Measurements from ENCODE around the gene FCGR2B.
"Not testable (repeated sequence)": the region's sequence is repeated elsewhere in the genome, so short reads cannot be mapped to it uniquely, and the experiment has no call there.

FCGR2B gene

GRCh38 chr1:161676441-161676840 is 13.5 kb downstream of the FCGR2B start:
- peaks cover 12% of the 10 kb centered on the region for H3K27me3 Mint-ChIP-seq (ENCODE audit: low read depth, poor library complexity)

GRCh38 chr1:161676958-161677689 is 14.2 kb downstream of the FCGR2B start:
- Mint-ChIP-seq H3K4me3 (no peak overlapping the region), H3K9me3 (no peaks in the 10 kb centered on the region), H3K4me1 (peaks cover 35% of the 10 kb centered on the region), H3K27me3 (ENCODE audit: low read depth, poor library complexity) (peaks cover 15% of the 10 kb centered on the region), H3K27ac (peak overlapping the region; percentile 77), H3K36me3 (ENCODE audit: low read depth) (no peaks in the 10 kb centered on the region)
- TF ChIP-seq CTCF (IDR thresholded peaks at IDR 0.05): no peak
- DNase-seq: no peak

More at GRCh38 chr1:161676441-161676840, 13.5 kb downstream of the FCGR2B start:
- no peak for DNase-seq
- no peaks in the 10 kb centered on the region for H3K36me3 Mint-ChIP-seq (ENCODE audit: low read depth)
- H3K4me3 Mint-ChIP-seq: no peak overlapping the region
- H3K9me3 Mint-ChIP-seq: no peaks in the 10 kb centered on the region
- peak overlapping the region; percentile 77 for H3K27ac Mint-ChIP-seq
- peaks cover 37% of the 10 kb centered on the region for H3K4me1 Mint-ChIP-seq
- no peak for TF ChIP-seq CTCF (IDR thresholded peaks at IDR 0.05)

DNA sequence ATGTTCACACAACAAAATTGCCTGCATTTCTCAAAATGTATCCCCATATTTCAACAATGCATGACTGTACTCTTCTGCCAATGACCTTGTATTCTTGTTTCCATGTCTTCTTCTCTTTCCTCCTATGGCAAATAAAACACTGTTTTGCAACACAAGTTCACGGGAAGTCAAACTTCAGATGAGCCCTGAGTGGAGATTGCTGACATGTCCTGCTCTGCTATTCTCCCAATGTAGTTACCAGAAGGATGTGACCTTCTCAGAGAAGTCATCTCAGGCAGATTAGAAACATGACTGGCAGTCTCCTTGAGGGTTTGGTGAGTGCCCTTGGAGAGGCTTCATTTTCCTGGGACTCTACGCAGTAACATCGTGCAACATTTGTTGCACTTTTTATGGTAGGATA is 15.6 kb downstream of the FCGR2B start:
- TF ChIP-seq CTCF (IDR thresholded peaks at IDR 0.05): no peak
- no peak overlapping the region for H3K27ac Mint-ChIP-seq
- no peaks in the 10 kb centered on the region for H3K36me3 Mint-ChIP-seq (ENCODE audit: low read depth)
- H3K4me3 Mint-ChIP-seq: no peak overlapping the region
- peaks cover 25% of the 10 kb centered on the region for H3K27me3 Mint-ChIP-seq (ENCODE audit: low read depth, poor library complexity)
- peaks cover 30% of the 10 kb centered on the region for H3K4me1 Mint-ChIP-seq
- no peaks in the 10 kb centered on the region for H3K9me3 Mint-ChIP-seq
- DNase-seq: no peak

- Mint-ChIP-seq H3K27ac (no peak overlapping the region), H3K9me3 (peaks cover 2% of the 10 kb centered on the region)
Measured at GRCh38 chr1:161681879-161682278, 18.9 kb downstream of the FCGR2B start.

DNA sequence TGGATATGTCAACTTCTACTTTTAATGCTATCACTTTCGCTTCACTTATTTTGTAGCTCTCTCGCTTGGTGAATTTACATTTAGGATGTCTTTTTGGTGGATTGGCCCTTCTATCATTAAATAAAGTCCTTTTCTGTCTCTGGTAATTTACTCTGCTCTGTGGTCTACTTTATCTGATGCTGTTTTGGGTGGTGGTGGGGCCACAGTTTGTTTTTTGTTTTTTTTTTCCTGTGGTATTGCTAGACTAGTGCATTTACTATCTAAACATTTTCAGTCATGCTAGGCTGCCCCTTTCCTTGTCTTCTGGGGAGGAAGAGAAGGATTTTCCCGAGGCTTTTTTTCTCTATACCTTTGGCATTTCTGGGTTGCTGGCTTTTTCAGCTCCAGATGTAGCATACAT is 26.0 kb downstream of the FCGR2B start:
- no peak for DNase-seq
- H3K4me1 Mint-ChIP-seq: peaks cover 6% of the 10 kb centered on the region
- no peaks in the 10 kb centered on the region for H3K36me3 Mint-ChIP-seq (ENCODE audit: low read depth)
- H3K27ac Mint-ChIP-seq: no peak overlapping the region
- peaks cover 39% of the 10 kb centered on the region for H3K27me3 Mint-ChIP-seq (ENCODE audit: low read depth, poor library complexity)
- no peak overlapping the region for H3K4me3 Mint-ChIP-seq
- H3K9me3 Mint-ChIP-seq: peaks cover 3% of the 10 kb centered on the region
- TF ChIP-seq CTCF (IDR thresholded peaks at IDR 0.05): no peak

More at GRCh38 chr1:161681879-161682278, 18.9 kb downstream of the FCGR2B start:
- Mint-ChIP-seq H3K4me3 (no peak overlapping the region), H3K4me1 (peaks cover 10% of the 10 kb centered on the region), H3K36me3 (ENCODE audit: low read depth) (no peaks in the 10 kb centered on the region), H3K27me3 (ENCODE audit: low read depth, poor library complexity) (peaks cover 40% of the 10 kb centered on the region)
- DNase-seq: no peak
- no peak for TF ChIP-seq CTCF (IDR thresholded peaks at IDR 0.05)

- Mint-ChIP-seq H3K9me3 (peaks cover 27% of the 10 kb centered on the region), H3K36me3 (ENCODE audit: low read depth) (no peaks in the 10 kb centered on the region), H3K4me1 (peaks cover 6% of the 10 kb centered on the region), H3K27me3 (ENCODE audit: low read depth, poor library complexity) (peaks cover 53% of the 10 kb centered on the region), H3K4me3 (no peak overlapping the region), H3K27ac (peak overlapping the region; percentile 64)
- DNase-seq: no peak
- TF ChIP-seq CTCF (IDR thresholded peaks at IDR 0.05): no peak
Measured at GRCh38 chr1:161691846-161692245, 28.9 kb downstream of the FCGR2B start.

GRCh38 chr1:161693020-161693712 is 30.2 kb downstream of the FCGR2B start:
- DNase-seq; H3K4me1 Mint-ChIP-seq; H3K27ac Mint-ChIP-seq; H3K36me3 Mint-ChIP-seq (ENCODE audit: low read depth); H3K4me3 Mint-ChIP-seq: not testable (repeated sequence)
- H3K9me3 Mint-ChIP-seq: peaks cover 32% of the 10 kb centered on the region
- peaks cover 61% of the 10 kb centered on the region for H3K27me3 Mint-ChIP-seq (ENCODE audit: low read depth, poor library complexity)

- H3K4me1 Mint-ChIP-seq; DNase-seq; H3K36me3 Mint-ChIP-seq (ENCODE audit: low read depth); H3K27ac Mint-ChIP-seq; H3K4me3 Mint-ChIP-seq: not testable (repeated sequence)
- peaks cover 51% of the 10 kb centered on the region for H3K27me3 Mint-ChIP-seq (ENCODE audit: low read depth, poor library complexity)
- peaks cover 32% of the 10 kb centered on the region for H3K9me3 Mint-ChIP-seq
Measured at GRCh38 chr1:161698302-161698701, 35.4 kb downstream of the FCGR2B start.
